GM19099 (cell line): ENCODE results near the gene CGB5.
"Not testable (repeated sequence)": the region's sequence is repeated elsewhere in the genome, so short reads cannot be mapped to it uniquely, and the experiment has no call there.

Experiments used
- POLR2A ChIP-seq: IDR thresholded peaks from 3 replicates; pipeline ENCODE4 v1.6.1; 2011; ENCODE audit warnings: low read depth; ENCODE audit not compliant: insufficient read length; ENCODE audit errors: extremely low read depth

The CGB5 gene

DNA sequence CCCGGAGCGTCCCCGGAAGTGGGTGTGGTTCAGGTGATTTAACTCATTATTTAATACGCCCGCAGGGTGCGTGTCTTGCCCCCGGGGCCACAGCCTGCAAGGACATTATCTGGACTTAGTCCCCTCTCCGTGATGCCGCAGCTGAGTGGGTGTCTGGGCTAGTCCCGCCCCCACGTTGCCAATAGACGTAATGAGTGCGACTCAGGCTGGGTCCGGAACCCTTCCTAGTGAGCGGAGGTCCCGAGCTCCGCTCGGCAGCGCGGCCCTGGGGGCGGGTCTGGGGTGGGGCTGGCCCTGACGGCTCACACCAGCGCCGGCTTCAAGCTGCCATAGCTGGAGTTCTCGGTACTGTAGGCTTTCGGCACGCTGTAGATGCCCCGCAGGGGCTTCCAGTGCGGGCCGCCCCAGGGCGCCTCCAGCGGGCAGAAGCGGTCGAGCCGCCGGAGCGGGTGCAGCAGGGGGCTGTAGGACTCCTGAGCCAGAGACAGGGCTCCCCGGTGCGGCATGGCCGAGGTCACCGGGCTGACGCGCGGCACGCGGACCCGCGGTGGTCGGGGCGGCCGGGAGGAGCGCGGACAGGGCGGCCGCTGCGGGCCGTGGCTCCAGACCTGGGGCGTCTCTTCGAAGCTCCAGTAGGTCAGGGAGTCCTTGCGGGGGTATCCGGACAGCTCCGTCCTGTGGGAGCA lies 25.8 kb upstream of the CGB5 start:
- no peak for TF ChIP-seq POLR2A

DNA sequence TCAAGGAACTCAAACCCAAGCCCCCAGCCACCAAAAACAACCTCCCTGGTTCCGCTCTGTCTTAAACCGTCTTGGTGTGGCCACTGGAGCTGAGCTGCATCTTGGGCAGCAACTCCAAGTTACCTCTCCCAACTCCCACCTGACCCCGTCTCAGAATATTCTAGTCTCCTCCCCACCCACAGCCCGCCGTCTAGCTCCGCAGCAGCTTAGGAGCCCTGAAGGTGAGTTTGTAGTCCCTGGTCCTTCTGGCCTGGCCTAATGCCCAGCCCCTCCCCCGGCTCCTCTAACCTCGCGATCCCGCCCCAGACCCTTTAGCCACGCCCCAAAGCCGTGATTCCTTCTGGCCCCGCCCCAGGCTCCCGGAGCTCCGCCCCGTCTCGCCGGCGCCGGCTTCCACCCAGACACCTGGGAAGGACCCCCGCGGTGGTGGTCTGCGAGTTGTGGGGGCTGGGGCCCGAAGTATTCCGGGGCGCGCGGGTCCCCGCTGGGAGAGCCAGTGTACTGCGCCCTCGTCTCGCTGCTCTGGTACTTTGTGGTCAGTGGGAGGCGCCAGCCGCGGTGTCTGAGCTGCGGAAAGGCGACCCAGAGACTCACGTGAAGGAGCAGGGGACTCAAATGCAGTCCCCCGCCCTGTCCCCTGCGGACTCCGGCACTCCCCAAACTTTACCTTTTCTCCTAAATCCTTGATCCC lies 24.3 kb upstream of the CGB5 start:
- no peak for TF ChIP-seq POLR2A

DNA sequence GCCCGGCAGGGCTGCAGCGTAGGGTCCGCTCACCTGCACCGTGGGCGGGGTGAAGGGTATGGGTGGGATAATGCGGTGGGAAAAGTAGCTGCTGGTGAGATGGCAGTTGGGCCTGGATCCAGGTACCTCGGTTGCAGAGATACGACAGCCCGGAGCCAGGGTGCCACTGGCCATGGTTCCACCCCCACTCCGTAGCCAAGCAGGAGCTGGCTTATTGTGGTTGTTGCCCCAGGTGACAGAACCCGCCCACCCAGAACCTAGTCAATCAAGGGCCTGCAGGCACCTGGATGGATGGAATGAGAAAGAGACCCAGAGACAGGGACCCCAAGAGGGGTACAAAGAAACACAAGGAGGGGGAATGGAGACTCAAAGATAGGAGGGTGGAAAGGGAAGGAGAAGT lies 23.3 kb upstream of the CGB5 start:
- no peak for TF ChIP-seq POLR2A

DNA sequence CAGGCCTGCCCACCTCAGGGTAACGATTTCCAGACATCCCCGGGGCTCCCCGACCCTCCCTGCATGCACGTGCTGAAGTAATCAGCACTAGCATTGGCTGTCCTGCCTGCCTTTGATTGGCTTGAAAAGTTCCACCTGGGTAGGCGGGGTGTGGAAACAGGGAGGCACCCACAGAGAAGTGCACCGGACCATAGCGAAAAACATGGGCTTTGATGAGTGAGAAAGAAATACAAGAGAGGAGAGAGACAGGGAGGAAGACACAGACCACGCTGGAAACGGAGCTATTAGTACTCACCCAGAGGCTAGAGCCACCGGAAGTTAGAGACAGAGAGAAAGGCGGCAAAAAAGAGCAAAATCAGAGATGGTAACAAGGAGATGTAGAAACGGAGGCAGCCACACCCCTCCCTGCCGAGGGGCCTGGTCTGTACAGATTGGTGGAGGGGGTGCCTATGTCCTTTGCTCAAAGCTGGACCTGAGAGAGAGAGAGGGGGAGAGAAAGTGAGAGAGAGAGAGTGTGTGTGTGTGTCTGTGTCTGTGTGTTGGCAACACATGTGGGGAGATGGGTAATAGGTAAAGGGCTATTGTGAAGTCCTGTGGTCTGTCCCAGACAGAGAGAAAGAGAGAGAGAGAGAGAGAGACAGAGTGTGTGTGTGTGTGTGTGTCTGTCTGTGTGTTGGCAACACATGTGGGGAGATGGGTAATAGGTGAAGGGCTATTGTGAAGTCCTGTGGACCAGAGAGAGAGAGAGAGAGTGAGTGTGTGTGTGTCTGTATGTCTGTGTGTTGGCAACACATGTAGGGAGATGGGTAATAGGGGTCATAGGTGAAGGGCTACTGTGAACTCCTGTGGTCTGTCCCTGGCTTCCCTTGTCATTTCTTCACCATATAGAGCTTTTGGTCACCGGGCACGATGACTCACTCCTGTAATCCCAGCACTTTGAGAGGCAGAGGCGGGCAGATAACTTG lies 22.4 kb upstream of the CGB5 start:
- no peak for TF ChIP-seq POLR2A

DNA sequence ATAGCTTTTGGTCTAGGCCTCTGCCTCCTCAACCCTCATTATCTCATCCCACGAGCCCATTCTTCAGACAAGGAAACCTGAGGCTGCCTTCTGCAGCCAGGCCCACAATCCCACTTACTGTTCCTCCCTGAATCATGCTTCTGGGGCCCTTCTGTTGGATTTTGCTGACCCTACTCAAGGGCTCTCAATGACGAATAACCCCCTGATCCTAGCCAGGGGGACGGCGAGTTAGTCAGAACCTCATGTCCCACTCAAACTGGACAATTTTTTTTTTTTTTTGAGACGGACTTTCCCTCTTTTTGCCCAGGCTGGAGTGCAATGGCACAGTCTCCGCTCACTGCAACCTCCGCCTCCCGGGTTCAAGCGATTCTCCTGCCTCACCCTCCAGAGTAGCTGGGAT lies 21.5 kb upstream of the CGB5 start:
- TF ChIP-seq POLR2A: no peak

DNA sequence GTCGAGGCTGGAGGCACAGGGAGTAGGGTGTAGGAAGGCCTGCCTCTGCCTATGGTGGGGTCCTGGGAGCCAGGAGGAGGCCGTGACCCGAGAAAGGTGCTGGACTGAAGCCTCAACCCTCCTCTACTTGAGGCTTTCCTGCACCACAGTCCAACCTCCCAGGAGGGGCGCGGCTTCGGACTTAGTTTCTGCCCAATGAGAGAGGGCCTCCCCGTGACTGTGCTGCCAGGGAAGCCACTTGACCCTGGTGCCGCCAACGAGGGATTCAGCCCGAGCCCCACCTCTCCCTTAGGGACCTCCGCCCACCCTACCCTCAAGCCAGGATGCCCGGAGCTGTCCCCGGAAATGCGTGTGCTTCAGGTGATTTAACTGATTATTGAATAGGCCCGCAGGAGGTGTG lies 19.4 kb upstream of the CGB5 start, which contains the start of gene CGB3:
CGB3 (minus strand) TSS at position 101 of the 400 bp plus-strand sequence. CDS start 362 bp downstream, outside the sequence.
- TF ChIP-seq POLR2A: not testable (repeated sequence)

DNA sequence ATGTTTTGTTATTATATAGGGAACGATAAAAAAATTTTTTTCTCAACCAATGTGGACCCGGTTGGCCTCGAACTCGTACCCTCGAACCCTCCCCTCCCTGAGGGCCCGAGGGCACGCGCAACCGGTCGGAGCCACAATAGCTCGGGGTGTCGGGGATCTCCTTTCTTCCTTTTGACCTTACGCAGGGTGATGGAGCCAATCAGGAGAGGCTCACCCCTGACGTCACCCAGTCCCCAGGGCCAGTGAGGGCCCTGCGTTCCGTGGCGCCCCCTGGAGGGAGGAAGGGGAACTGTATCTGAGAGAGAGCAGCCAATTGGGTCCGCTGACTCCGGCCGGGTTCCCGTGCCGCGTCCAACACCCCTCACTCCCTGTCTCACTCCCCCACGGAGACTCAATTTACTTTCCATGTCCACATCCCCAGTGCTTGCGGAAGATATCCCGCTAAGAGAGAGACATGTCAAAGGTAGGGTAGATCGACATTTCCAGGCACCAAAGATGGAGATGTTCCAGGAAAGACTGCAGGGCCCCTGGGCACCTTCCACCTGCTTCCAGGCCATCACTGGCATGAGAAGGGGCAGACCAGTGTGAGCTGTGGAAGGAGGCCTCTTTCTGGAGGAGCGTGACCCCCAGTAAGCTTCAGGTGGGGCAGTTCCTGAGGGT lies 11.9 kb upstream of the CGB5 start, which contains the start of gene CGB2:
CGB2 (plus strand) TSS at position 249 of the 660 bp plus-strand sequence; CDS start at position 455, 206 bp downstream.
- TF ChIP-seq POLR2A: not testable (repeated sequence)

DNA sequence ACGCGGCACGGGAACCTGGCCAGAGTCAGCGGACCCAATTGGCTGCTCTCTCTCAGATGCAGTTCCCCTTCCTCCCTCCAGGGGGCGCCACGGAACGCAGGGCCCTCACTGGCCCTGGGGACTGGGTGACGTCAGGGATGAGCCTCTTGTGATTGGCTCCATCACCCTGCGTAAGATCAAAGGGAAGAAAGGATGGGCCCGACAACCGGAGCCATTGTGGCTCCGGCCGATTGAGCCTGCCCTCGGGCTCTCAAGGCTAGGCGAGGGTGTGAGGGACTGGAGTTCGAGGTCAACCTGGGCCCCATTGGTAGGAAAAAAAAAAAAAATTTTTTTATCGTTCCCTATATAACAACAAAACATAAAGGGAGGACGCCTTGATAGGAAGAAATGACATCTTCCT lies 6.8 kb upstream of the CGB5 start, which contains the start of gene CGB1:
CGB1 (minus strand) TSS at position 81 of the 400 bp plus-strand sequence. CDS start 184 bp downstream, outside the sequence.
- not testable (repeated sequence) for TF ChIP-seq POLR2A

DNA sequence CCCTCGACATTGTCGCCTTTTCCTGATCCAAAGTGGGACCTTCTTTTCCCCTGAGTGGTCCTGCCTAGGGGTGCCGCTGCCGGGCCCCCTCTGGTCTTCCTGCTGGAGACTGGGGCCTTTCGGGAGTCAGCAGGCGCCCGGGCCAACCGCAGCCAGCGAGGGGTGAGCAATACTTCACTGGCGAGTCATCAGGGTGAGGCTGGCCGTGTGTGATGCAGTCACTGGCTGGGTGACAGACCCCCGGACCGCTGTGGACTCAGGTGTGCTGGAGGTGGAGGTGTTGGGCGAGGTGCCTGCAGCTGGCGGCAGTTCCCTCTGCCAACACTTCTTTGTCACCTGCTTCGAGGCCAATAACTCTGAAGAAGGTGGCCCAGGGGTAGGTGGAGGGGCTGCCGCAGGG lies 1.5 kb upstream of the CGB5 start:
- no peak for TF ChIP-seq POLR2A

DNA sequence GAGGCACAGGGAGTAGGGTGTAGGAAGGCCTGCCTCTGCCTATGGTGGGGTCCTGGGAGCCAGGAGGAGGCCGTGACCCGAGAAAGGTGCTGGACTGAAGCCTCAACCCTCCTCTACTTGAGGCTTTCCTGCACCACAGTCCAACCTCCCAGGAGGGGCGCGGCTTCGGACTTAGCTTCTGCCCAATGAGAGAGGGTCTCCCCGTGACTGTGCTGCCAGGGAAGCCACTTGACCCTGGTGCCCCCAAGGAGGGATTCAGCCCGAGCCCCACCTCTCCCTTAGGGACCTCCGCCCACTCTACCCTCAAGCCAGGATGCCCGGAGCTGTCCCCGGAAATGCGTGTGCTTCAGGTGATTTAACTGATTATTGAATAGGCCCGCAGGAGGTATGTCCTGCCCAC lies 5.4 kb downstream of the CGB5 start, which contains the start of gene CGB8:
CGB8 (minus strand) TSS at position 101 of the 400 bp plus-strand sequence. CDS start 372 bp downstream, outside the sequence.
- not testable (repeated sequence) for TF ChIP-seq POLR2A

DNA sequence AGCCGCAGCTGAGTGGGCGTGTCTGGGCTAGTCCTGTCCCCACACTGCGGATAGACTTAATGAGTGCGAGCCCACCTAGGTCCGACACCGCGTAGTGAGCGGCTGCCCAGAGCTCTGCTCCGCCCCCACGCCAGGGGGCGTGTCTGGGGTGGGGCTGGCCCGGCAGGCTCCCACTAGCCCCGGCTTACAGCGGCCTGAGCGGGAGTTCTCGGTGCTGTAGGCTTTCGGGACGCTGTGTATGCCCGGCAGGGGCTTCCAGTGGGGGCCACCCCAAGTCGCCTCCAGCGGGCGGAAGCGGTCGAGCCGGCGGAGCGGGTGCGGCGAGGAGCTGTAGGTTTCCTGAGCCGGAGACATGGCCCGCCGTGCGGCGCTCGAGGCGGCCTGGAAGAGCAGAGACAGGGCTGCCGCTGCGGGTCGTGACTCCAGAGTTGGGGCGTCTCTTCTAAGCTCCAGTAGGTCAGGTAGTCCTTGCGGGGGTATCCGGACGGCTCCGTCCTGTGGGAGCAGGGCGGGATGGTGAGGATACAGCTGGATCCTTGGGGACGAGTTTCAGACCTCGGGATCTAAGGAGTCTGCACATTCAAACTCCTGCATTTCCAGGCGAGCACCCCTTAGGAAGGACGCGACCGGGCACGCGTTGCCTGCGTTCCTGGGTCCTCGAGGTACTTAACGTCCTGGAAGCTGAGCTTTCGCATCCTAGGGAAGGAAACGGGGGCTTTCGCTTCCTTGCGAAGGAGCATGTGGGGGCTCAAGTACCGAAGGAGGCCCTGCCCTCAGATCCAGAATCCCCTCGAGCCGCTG lies 12.7 kb downstream of the CGB5 start:
- no peak for TF ChIP-seq POLR2A

DNA sequence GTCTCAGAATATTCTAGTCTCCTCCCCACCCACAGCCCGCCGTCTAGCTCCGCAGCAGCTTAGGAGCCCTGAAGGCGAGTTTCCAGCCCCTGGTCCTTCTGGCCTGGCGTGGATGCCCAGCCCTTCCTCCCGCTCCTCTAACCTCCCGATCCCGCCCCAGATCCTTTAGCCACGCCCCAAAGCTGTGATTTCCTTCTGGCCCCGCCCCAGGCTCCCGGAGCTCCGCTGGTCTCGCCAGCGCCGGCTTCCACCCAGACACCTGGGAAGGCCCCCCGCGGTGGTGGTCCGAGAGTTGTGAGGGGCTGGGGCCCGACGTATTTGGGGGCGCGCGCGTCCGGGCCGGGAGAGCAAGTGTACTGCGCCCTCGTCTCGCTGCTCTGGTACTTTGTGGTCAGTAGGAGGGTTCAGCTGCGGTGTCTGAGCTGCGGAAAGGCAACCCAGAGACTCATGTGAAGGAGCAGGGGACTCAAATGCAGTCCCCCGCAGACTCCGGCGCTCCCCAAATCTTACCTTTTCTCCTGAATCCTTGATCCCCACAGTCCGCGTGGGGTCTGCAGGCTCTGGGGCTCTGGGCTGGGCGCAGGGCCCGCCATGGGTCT lies 14.1 kb downstream of the CGB5 start, which contains the start of gene CGB7:
CGB7 (minus strand) TSS at position 114 of the 599 bp plus-strand sequence. CDS start 2,374 bp downstream, outside the sequence.
- no peak for TF ChIP-seq POLR2A

DNA sequence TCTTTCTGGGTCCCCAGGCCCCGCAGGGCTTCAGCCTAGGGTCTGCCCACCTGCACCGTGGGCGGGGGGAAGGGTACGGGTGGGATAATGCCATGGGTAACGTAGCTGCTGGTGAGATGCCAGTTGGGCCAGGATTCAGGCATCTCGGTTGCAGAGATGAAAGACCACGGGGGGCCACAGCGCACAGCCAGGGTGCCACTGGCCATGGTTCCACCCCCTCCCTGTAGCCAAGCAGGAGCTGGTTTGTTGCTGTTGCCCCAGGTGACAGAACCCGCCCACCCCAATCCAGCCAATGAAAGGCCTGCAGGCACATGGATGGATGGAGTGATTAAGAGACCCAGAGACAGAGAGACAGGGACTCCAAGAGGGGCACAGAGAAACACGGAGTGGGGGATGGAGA lies 14.9 kb downstream of the CGB5 start:
- no peak for TF ChIP-seq POLR2A

DNA sequence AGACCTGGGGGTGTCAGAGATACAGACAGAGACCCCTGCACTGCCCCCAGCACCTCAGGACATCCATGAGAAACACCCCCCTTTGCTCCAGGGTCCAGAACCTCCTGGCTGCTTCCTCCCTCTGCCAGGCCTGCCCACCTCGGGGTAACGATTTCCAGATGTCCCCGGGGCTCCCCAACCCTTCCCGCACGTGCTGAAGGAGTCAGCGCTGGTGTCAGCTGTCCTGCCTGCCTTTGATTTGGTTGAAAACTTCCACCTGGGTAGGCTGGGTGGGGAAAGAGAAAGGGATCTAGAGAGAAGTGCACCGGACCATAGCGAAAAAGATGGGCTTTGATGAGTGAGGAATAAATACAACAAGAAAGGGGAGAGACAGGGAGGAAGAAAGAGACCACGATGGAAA lies 15.4 kb downstream of the CGB5 start:
- no peak for TF ChIP-seq POLR2A

DNA sequence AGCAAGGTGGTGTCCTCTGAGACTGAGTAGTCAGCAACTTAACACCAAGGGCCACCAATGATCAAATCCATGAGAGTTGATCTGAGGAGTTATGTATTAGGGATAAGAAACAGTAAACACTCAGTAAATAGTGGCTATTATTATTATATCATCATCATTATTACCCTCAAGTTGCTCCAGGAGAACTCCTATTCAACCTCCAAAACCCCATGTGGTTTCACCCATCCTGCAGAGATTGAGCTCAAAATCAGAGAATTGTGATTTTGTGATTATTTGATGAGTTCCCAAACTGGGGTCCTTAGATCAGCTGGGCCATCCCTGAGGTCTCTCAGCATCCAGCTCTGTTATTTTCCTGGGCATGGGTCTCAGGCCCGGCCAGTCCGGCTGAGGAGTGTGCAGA lies 17.4 kb downstream of the CGB5 start:
- TF ChIP-seq POLR2A: no peak
